Retinal pigment epithelial cell (primary cell): ENCODE measurements around the gene ENDOU.

Source experiments
- DNase-seq: peaks from one replicate; pipeline ENCODE4 v3.0.0-alpha.2; 2010; ENCODE audit warnings: low read depth
- H3K4me3 ChIP-seq: 2 replicates; pipeline ENCODE4 v1.5.1; 2011; ENCODE audit warnings: mild to moderate bottlenecking, low read length, control low read depth, moderate library complexity
- TF ChIP-seq, protein P1 (sequence below): conservative IDR thresholded peaks from 2 replicates; pipeline ENCODE4 v1.5.1; 2011; ENCODE audit warnings: low read depth, low read length, control low read depth, inconsistent platforms

ENDOU gene

DNA sequence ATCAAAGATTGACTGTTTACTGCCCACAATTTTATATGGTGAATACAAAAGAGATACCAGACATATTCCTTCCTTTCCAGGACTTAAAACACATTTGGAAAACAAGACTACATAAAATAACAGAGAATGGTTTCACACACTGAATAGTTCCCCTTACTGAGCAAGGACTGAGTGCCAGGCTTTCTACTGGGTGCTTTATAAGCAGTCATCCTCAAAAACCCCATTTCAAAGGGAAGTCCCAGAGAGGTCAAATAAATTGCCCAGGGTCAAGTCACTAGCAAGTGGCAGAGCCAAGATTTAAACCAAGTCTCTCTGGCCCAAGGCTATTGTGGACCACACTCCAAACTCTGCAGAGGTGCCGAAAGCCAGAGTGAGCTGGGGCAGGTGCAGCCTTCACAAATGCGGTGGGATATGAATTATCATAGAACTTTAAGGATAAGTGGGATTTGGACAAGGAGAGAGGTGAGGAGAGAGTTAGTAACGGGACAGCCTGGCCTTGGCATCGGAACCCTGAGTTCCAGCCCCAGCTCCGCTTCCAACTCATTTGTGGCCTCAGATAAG, 10.4 kb downstream of the ENDOU start:
- DNase-seq = no peak
- TF ChIP-seq, protein P1, sequence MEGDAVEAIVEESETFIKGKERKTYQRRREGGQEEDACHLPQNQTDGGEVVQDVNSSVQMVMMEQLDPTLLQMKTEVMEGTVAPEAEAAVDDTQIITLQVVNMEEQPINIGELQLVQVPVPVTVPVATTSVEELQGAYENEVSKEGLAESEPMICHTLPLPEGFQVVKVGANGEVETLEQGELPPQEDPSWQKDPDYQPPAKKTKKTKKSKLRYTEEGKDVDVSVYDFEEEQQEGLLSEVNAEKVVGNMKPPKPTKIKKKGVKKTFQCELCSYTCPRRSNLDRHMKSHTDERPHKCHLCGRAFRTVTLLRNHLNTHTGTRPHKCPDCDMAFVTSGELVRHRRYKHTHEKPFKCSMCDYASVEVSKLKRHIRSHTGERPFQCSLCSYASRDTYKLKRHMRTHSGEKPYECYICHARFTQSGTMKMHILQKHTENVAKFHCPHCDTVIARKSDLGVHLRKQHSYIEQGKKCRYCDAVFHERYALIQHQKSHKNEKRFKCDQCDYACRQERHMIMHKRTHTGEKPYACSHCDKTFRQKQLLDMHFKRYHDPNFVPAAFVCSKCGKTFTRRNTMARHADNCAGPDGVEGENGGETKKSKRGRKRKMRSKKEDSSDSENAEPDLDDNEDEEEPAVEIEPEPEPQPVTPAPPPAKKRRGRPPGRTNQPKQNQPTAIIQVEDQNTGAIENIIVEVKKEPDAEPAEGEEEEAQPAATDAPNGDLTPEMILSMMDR = no peak
- H3K4me3 ChIP-seq = no peak overlapping the region

DNA sequence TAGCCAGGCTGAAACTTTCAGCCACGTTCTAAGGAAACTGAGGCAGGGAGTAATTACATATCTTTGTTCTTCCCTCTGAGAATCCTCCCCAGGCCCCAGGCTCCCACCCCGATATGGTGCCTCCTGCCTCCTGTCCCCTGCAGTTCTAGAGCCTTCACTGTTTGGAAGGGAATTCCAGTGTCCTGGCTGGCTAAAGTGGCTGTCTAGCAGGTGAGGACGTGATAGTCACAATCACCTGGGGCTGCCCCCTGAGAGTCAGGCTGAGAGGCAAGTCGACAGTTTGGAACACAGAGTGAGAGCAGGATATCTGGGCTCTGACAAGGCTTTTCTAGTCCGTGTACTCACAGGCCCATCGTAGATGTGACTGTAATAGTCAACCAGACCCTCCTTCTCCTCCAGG, 13.1 kb downstream of the ENDOU start:
- TF ChIP-seq, protein P1 = no peak
- DNase-seq = no peak

DNA sequence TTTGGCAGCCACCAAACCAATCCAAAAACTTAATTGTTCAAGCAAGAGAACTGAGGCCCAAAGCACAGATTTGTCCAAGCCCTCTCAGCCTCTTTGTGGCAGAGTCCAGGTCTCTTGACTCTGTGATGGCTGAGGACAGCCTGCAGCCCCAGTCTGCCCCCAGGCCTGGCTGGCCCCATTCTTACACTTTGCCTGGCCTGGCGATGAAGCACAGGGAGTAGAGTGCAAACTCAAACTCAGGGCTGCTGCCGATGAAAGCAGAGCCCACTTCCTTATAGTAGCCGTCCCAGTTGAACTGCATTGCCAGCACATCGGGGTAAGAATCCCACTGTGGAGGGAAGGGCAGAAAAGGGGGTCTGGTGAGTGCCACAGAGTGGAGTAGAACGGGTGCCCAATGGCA, 13.8 kb downstream of the ENDOU start:
- TF ChIP-seq, protein P1 = no peak
- no peak overlapping the region for H3K4me3 ChIP-seq
- DNase-seq = no peak

More for the DNA sequence above, 13.1 kb downstream of the ENDOU start:
- no peak overlapping the region for H3K4me3 ChIP-seq

DNA sequence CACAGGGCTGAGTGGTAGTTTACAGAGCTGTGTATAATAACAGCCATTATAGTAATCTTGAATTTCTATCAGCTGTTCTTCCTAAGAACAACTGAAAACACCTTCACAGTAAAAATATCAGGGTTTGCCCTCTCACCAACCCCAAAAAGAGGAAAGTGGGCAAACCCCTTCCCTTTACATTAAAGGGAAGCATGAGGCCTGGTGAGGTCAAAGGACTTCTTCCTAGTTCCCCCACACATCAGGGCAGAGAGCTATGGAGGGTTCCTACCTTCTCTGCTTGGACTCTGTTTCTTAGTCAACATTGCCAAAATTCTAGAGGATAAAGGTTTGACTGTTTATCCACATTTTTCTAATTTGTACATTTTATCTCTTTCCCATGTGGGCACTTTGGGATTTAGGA, 15.0 kb downstream of the ENDOU start:
- H3K4me3 ChIP-seq = no peak overlapping the region
- no peak for DNase-seq
- TF ChIP-seq, protein P1 = no peak

DNA sequence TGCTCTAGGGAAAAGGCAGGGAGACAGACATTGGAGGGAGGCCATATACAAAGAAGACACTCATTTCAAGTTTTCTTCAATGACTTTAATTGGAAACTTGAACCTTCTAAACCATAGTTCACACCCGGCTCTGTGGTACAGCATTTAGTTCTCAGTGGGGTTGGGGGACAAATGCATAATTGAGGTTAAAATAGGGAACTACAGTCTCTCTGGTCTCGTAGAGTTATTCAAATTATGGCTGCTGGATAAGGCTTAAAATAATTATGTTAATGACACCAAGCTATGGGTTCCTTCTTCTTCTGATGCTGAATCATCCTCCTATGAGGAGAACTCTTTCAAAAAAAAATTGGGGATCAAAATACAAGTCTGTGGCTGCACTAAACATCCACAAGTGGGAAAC, 15.6 kb downstream of the ENDOU start:
- TF ChIP-seq, protein P1 = no peak
- no peak for DNase-seq
- no peak overlapping the region for H3K4me3 ChIP-seq

DNA sequence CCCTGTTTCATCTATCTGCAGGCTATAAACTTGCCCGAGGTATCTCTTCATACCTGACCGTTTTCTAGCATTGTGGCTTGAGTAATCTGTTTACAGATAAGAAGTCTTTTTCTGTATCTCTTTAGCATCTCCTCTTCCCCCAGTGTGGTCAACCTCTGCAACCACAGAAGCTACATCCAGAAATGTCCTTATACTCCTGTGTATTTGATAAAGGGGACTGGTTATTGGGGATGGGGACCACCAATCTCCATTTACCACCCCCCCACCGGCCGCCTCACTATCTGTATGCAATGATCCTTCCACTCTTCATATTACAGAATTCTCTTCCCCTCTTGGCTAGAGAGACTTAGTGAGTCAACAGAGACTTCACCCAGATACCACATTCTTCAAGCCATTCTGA, 16.1 kb downstream of the ENDOU start:
- TF ChIP-seq, protein P1 = no peak
- no peak for DNase-seq
- no peak overlapping the region for H3K4me3 ChIP-seq

DNA sequence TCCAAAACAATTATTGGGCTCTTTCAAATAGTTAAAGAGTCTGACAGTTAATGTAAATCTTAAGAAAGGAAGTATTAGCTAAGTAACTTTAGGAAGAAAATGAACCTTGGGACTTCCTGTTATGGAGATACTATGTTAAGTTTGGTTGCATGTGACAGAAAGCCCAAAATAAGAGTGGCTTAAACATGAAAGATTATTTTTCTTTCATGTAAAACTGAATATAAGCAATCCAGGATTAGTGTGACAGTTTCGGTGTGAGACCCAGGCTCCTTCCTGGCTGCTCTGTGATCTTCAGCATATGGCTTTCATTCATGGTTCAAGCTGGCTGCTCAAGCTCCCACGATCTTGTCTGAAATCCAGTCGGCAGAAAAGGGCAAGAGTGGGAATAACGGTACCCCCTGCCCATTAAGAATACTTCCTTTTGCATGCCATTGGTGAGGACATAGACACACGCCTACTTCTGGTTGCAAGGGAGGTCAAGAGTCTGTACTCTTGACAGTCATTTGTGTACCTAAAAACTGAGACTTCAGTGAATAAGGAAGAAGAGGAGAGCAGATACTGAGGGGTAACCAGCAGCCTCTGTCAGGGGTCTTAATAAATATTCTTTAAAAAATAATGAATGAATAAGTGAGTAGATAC, 17.3 kb downstream of the ENDOU start:
- H3K4me3 ChIP-seq = no peak overlapping the region
- TF ChIP-seq, protein P1 = no peak
- DNase-seq = no peak
